Renal pelvis (tissue), 12 donors: Measurements from ENCODE around the gene OR13C8. TPM values are rescaled to one million over a fixed set of nuclear protein-coding genes. Genes with fewer than 3 reads are reported as not detected.
"Not testable (repeated sequence)": the region's sequence is repeated elsewhere in the genome, so short reads cannot be mapped to it uniquely, and the experiment has no call there.

Source experiments
- DNase-seq: peaks from one replicate; pipeline ENCODE4 v3.0.0-alpha.2; 2013
- long read RNA-seq, 16 experiments: transcript quantifications; one replicate each; lab custom pipeline, GENCODE V29; 2026
- polyA plus RNA-seq, 3 donors: library from polyadenylated mRNA; unstranded; fragments of 120-200 nt; gene quantifications; one replicate each; pipeline ENCODE4 v1.2.1, GENCODE V29; 2013; ENCODE audit not compliant: insufficient read length in 3 of 3

The OR13C8 gene, protein sequence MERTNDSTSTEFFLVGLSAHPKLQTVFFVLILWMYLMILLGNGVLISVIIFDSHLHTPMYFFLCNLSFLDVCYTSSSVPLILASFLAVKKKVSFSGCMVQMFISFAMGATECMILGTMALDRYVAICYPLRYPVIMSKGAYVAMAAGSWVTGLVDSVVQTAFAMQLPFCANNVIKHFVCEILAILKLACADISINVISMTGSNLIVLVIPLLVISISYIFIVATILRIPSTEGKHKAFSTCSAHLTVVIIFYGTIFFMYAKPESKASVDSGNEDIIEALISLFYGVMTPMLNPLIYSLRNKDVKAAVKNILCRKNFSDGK
- not detected for polyA plus RNA-seq
- long read RNA-seq, donor 1 = 0 reads
- long read RNA-seq, donor 2 = 0 reads
- long read RNA-seq, donor 3 = 0 reads
- long read RNA-seq, donor 4 = 0 reads
- long read RNA-seq, donor 5 = 0 reads
- long read RNA-seq, donor 6 = 0 reads
- long read RNA-seq, donor 7 = 0 reads
- long read RNA-seq, donor 8 = 0 reads
- long read RNA-seq, donor 9 = 0 reads
- long read RNA-seq, donor 10 = 0 reads
- long read RNA-seq, donor 11, partial matches to known transcripts = 0 of 1 reads
- long read RNA-seq, donor 11, other reads (novel, unspliced or antisense) = 0 of 1 reads
- long read RNA-seq, donor 12 = 0 reads
- long read RNA-seq, donor 13 = 0 reads
- long read RNA-seq, donor 14 = 0 reads
- long read RNA-seq, donor 15 = 0 reads
- long read RNA-seq, donor 16 = 0 reads

DNA sequence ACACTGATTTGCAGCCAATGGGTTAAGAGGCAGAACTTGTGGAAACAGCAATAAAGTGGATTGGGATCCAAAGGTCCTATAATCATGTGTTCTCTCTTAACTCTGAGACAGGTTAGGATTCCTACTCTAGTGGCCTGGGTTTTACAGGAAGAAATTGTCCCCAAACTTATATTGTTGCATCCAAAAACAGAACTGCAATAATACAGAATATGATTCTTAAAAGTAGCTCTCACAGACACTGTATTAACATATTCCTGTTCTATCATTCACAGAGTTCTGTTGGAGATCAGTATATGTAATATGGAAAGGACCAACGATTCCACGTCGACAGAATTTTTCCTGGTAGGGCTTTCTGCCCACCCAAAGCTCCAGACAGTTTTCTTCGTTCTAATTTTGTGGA lies at the start of gene OR13C8:
Gene OR13C8 (plus strand): TSS at position 301 of the 400 bp plus-strand sequence. CDS start 0 bp downstream, at position 301.
- no peak for DNase-seq

DNA sequence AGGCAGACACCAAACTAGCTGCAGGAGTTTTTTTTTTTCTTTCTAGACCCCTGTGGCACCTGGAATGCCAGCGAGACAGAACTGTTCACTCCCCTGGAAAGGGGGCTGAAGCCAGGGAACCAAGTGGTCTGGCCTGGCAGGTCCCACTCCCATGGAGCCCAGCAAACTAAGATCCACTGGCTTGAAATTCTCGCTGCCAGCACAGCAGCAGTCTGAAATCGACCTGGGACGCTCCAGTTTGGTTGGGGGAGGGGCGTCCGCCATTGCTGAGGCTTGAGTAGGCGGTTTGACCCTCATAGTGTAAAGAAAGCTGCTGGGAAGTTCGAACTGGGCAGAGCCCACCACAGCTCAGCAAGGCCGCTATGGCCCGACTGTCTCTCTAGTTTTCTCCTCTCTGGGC lies 48.7 kb upstream of the OR13C8 start:
- DNase-seq = not testable (repeated sequence)

GRCh38 chr9:104527109-104527508 lies 41.9 kb upstream of the OR13C8 start, which contains the start of gene OR13C4:
Gene OR13C4, minus strand, starts transcription at chr9:104527209. Its CDS starts 0 bp downstream, at chr9:104527209.
- no peak for DNase-seq

DNA sequence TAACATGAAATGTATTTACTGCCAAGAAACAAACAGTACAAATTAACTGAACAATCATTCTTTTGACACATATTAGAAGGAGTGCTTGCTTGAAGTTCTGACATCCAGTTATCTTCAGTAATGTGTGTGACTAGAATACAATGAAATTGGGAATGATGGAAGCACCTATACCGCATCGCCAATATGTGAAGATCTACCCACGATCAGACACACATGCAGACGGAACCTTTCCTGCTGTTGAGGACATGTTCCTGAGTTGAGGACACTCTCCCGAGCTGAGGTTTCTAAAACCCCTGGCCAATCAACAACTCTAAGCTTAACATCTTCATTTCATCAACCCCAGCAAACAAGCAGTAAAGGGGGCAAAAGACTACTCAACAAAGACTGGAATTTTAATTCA lies 32.2 kb upstream of the OR13C8 start, which contains the start of gene OR13C3:
Gene OR13C3 (minus strand): TSS at position 101 of the 400 bp plus-strand sequence. CDS start 133 bp downstream, outside the sequence.
- no peak for DNase-seq

- DNase-seq = no peak
Observed at GRCh38 chr9:104539275-104539674, 29.7 kb upstream of the OR13C8 start.

DNA sequence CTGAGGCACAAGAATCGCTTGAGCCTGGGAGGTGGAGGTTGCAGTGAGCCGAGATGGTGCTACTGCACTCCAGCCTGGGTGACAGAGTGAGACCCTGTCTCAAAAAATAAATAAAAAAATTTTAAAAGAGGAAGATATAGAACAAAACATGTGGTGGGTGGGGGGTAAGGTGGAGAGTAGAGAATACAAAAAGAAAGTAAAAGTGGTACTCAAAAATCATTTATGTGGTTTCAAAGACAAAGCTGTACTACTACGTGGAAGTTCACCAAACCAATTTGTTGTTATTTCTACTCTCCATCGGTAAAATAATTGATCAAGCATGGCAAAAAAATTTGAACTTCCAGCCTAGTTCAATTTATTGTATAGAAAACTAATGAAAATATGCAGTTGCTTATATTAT lies 24.3 kb upstream of the OR13C8 start:
- DNase-seq = no peak

DNA sequence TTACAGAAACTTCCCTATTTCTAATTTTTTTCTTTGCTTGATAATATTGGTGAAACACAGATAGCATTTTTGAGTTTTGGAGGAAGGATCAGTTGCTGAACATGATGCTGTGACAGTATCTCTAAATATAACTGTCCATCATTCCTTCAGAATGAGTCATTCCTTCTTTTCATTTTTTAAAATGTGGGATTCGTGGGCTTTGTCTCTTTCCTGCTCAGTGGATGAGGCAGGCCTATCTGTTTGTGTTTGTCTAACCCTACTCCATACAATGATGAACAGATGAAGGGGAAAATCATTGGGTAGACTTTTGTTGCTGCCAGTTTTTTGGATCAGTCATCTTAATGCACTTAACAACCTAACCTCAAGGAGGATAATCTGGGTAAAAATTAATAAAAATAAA lies 15.7 kb upstream of the OR13C8 start:
- no peak for DNase-seq

DNA sequence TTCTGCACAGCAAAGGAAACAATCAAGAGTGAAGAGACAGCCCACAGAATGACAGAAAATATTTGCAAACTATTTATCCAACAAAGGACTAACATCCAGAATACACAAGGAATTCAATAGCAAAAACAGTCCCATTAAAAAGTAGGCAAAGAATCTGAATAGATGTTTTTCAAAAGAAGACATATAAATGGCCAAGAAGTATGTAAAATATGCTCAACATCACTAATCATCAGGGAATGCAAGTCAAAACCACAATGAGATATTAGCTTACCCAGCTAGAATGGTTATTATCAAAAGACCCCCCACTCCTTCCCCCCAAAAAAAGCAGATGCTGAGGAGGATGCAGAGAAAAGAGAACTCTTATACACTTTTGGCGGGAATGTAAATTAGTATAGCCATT lies 13.4 kb upstream of the OR13C8 start:
- DNase-seq = no peak

GRCh38 chr9:104556830-104557634 lies 11.9 kb upstream of the OR13C8 start:
- DNase-seq = no peak

DNA sequence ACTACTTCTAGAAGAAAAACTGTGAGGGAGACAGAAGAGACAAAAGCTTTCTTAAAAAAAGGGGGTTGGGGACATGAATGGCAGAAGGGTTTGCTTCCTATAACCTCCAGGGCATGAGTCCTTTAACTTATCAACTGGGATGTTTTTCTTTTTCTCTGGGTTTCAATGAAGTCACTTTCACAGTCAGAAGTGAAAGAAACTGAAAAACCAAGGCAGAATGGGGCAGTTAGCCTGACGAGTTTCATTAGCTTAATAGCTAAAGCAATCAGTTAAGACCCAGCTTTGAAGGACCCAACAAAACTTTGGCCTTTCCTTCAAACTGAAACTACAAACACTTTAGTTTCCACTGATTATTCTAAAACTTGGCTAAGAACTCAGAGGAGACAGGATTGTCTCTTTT lies 4.6 kb upstream of the OR13C8 start:
- no peak for DNase-seq

- DNase-seq = no peak
Observed at GRCh38 chr9:104572612-104573011, 3.6 kb downstream of the OR13C8 start.

DNA sequence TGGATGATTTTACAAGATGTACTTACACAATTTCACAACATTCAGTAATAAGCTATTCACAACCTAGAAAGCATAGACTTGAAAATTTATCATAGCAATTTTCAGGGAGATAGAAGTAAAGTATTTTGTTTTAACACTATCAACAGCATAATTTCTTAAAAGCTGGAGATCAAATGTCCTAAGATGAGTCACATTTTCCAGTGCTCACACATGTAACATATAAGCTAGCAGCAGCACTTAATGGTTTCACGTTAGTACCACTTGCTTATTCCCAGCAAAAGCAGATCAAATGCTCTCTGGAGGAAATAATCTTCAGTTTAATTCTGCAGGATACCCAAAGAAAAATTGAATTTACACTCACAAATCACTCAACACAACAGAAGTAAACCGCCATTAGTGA lies 6.5 kb downstream of the OR13C8 start:
- no peak for DNase-seq

DNA sequence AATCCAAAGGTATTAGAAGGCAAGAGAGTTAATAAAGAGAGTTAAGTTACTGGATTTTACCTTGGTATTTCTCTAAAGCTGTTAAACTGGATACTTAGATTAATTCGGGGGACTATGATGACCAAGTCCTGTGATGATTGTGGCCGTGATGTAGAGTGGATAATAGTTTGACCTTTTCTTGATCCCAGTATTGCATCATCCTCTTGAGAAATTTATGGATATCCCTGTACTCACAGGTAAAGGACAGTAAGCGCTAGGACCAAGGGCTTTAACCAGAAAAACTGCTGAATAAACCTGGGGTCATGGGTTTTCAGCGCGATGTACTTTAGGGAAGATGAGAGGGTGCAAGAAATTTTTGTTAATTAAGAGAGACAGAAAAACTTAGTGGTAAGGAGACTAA lies 8.3 kb downstream of the OR13C8 start:
- no peak for DNase-seq

DNA sequence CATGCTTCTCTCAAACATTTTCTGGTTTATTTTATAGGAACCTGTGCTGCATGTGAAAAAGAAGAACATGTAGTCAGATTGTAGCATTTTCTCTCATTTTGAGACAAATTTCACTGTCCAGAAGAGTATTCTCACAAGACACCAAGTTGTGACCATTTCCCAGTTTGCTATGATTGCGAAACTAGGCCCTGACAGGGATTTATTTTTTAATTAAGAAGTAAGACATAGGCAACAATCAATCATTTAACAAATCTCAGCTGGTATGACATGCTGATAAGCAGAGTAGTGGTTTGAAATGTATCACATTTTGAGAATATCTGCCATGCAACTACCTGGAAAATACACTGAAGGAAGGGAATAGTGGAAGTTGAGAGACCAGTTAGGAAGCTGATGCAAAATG lies 11.6 kb downstream of the OR13C8 start:
- DNase-seq = no peak

- peak; percentile 7 for DNase-seq
Observed at GRCh38 chr9:104586496-104587180, 17.7 kb downstream of the OR13C8 start.

- no peak for DNase-seq
Observed at GRCh38 chr9:104589626-104590025, 20.7 kb downstream of the OR13C8 start.

- not testable (repeated sequence) for DNase-seq
Observed at GRCh38 chr9:104598749-104599148, 29.8 kb downstream of the OR13C8 start.

GRCh38 chr9:104599313-104599712 lies 30.3 kb downstream of the OR13C8 start, which contains the start of gene OR13C5:
Gene OR13C5, minus strand, starts transcription at chr9:104599413. Its CDS starts 0 bp downstream, at chr9:104599413.
- DNase-seq = not testable (repeated sequence)

DNA sequence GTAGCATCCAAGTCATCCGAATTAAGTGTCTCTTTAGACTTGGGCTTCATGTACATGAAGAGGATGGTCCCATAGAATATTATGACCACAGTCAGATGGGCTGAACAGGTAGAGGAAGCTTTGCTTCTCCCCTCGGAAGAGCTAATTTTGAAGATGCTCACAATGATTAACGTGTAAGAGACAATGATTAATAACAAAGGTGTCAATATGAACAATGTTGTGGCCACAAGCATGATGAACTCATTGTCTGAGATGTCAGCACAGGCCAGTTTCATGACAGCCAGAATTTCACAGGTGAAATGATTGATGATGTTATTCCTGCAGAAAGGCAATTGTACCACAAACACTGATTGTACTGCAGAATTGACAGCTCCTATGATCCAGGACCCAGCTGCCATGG lies 35.8 kb downstream of the OR13C8 start:
- DNase-seq = no peak

DNA sequence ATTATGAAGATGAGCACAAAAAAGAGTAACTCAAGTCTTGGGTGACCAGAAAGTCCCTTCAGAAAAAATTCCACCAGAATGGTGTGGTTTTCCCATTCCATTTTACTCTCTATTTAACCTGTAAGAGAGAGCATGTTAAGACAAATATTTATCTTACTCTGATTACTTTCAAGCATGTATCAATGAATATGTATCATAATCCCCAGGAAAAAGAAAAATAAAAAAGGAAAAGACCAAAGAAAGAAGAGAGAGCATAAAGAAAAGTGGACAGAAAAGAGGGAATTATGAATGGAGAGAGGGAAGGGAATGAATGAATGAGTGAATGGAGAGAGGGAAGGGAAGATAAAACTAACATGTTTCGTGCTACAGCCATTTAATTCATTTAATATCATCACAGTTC lies 36.6 kb downstream of the OR13C8 start, which contains the start of gene OR13C2:
Gene OR13C2 (minus strand): TSS at position 101 of the 400 bp plus-strand sequence. CDS start 0 bp downstream, at position 101.
- DNase-seq = not testable (repeated sequence)

DNA sequence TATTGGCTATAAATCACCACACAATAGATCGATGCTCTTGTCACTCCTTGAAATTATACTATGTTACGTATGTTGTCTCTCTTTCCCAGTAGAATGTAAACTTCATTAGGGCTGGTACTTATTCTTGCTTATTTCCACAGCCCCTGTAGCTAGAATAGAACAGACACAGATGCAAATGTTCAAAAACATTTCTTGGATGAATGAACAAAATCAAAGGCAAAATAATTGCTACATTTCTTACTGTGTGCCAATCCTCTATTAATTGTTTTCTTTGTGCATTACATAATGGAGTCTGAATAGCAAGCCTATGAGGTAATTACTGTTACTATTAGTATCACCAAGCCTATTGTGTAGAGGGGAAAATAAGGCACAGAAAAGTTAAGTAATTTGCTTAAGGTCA lies 37.2 kb downstream of the OR13C8 start:
- no peak for DNase-seq
